Heart left ventricle (tissue), 13 donors: ENCODE measurements around the gene DCPS.

ENCODE experiments used
- POLR2A ChIP-seq, 2 donors: fragments of 450-650 bp; IDR thresholded peaks; one replicate each; pipeline ENCODE4 v1.6.1; 2017; ENCODE audit warnings: antibody characterized with exemption in 2 of 2, mild to moderate bottlenecking in 2 of 2, moderate library complexity in 2 of 2
- TF ChIP-seq, protein P1 (sequence below), 12 donors: fragments of 200-600 bp; sonication (generic) in 4 of 12; IDR thresholded peaks; one replicate each; pipeline versions ENCODE4 v1.5.0 to v1.8.0; 2018 to 2022; ENCODE audit warnings: antibody characterized with exemption in 12 of 12, mild to moderate bottlenecking in 5 of 12
- donor health status: ischemic (EF 13 %, LVEDD 7.1; RV severe dilation, severe dysfunction).
- donor health status: DM: no; HTN: yes; CAD: no.
- donor health status: DM: no; HTN: no; CAD: no.
- donor health status: ischemic (EF 25% LVEDD 6.9; RV normal size, moderate dysfunction).
- donor health status: ischemic (EF 25% LVEDD 5.7; RV mildly dilated, moderate dysfunction).
- donor health status: ischemic (EF 35%, LVEDD 5.7; RV mildly dilated, moderate dysfunction).
- donor health status: nonischemic (EF 11% LVEDD 7.7; RV severe dilation, severe dysfunction).
- donor health status: DM: yes; HTN: yes; CAD: no.
- donor health status: PGD.
- donor health status: ischemic (EF 29% LVEDD 5.4; RV normal size, mild dysfunction).
- donor health status: nonischemic (EF 23%, LVEDD 6.1; RV moderate dilation, normal function).

DNA sequence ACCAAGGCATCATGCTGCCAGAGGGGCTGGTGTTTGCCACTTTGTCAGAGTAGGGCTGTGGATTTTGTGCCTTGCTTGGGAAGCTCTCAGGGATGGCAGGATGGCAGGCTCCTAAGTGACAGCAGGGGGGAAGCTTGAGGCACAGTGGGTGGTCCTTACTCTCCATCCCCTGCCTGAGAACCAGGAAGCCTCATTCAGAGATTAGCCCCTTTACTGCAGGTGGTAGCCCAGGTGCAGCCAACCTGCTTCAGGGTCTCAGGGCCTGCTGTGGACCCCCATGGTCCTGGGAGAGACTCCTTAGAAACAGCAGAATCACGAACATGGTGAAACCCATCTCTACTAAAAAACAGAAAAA lies 42.7 kb downstream of the DCPS start:
- peak in 1 of 2 donors; percentile 1 for TF ChIP-seq POLR2A (IDR thresholded peaks at IDR 0.05)
- TF ChIP-seq, protein P1, sequence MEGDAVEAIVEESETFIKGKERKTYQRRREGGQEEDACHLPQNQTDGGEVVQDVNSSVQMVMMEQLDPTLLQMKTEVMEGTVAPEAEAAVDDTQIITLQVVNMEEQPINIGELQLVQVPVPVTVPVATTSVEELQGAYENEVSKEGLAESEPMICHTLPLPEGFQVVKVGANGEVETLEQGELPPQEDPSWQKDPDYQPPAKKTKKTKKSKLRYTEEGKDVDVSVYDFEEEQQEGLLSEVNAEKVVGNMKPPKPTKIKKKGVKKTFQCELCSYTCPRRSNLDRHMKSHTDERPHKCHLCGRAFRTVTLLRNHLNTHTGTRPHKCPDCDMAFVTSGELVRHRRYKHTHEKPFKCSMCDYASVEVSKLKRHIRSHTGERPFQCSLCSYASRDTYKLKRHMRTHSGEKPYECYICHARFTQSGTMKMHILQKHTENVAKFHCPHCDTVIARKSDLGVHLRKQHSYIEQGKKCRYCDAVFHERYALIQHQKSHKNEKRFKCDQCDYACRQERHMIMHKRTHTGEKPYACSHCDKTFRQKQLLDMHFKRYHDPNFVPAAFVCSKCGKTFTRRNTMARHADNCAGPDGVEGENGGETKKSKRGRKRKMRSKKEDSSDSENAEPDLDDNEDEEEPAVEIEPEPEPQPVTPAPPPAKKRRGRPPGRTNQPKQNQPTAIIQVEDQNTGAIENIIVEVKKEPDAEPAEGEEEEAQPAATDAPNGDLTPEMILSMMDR (IDR thresholded peaks at IDR 0.05), result no peak
